ENCODE measurements around the gene TWIST1.

The TWIST1 gene

GRCh38 chr7:19117091-19117869 lies at the start of gene TWIST1:
Gene TWIST1 (minus strand): TSS chr7:19117636. CDS start chr7:19117321, 315 bp downstream.
- DNase-seq, result no peak

DNA sequence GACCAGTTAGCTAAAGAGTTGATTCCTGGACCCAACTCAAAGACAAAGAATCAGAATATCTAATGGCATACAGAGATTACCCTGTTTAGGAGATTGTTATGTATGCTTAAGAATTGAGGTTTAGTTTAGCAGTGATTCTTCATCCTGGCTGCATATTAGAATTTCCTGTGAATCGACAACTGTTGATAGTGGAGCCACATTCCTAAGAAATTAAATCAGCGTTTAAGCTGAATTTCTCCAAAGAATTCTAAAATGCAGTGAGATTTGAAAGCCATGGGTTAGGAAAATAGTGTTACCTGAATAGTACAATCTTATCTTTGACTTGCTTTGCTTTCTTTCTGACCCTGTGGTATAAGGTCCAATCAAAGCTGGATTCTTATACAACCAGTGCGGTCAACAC lies 44.2 kb upstream of the TWIST1 start:
- DNase-seq, result no peak

DNA sequence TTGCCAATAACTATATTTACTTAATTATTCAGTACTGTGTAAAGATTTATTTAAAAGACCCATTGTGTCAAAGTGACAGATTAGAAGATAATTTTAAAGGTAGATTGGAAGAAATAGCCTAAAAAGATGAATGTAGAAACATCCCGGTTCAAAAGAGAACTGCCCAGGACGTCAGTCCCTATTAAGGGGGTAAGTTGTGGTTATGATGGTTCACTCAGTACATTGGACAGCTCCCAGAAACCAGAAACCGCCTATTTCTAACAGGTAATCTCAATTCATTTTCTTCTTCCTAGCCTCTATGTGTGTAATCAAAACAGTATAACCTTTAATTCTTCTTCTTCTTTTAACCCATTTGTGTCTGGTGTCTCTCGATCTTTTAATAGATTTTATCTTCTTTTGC lies 29.3 kb upstream of the TWIST1 start:
- no peak for DNase-seq

DNA sequence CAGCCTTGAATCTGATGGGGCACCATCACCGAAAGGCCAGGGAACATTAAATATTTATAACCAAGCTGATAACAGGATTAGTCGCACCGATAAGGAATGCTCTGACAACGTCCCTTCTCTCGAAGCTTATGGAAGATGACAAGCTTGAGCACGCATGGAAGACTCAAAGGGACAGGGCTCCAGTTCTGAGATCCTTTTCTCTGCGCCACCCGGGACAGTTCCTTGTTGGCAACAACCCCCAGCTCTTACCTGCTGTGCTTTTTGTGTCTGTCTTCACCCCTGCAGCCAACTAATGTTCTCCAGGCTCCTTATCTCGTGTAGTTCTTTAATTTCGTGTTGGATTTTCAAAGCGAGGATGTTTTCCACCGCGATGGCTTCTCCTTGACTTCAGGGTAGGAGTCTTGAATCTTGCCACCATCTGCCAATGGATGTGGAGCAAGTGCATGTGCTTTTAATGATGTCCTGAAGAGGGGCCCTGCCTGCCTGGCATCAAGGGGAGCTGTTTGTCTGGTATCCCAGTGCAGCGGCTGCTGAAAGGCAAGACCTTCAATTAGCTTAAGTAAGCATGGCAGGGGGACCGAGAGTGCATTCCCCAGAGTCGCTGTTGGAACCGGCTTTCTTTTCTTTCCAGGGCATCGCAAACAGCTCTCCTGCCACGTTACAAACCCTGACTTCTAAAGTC lies 28.1 kb upstream of the TWIST1 start:
- no peak for DNase-seq

DNA sequence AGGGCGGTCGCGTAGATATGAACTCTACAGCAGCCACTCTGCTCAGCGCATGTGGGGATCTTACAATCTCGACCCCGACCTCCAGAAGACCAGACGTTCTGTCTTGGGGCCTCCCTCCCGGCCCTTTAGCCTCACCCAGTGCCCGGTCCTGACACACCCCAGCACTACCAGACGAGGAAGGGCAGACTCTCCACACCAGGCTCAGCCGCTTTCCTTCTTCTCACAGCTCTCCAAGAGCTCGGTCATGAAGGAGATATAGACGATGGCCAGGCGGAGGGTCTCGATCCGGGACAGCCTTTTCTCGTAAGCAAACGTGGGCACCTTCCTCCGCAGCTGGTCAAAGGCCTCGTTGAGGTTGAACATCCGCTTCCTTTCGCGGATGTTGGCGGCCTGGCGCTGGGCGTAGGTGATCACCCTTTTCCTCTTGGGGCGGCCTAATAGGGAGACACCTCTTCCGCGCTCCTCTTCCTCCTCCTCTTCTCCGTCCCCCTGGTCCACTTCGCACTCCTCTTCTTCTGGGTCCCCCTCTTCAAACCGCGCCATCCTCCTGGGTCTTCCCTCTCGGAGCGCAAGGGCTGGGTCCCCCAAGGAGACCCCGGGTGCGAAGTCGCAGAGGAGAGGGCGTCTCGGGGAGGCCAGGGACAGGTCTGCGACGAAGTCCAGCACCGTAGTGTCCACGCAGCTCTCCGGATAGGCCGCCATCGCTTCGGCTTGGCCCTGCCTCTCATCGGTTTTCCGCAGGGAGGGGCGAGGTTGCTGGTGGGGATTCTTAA lies 27.4 kb upstream of the TWIST1 start, which contains the start of gene FERD3L:
TSS of gene FERD3L (minus strand) at position 761 of the 773 bp plus-strand sequence. CDS start at position 702, 59 bp downstream.
- DNase-seq, result no peak

- DNase-seq, result no peak
Measured at GRCh38 chr7:19143881-19144574, 26.6 kb upstream of the TWIST1 start.

GRCh38 chr7:19139706-19140327 lies 22.4 kb upstream of the TWIST1 start:
- no peak for DNase-seq

DNA sequence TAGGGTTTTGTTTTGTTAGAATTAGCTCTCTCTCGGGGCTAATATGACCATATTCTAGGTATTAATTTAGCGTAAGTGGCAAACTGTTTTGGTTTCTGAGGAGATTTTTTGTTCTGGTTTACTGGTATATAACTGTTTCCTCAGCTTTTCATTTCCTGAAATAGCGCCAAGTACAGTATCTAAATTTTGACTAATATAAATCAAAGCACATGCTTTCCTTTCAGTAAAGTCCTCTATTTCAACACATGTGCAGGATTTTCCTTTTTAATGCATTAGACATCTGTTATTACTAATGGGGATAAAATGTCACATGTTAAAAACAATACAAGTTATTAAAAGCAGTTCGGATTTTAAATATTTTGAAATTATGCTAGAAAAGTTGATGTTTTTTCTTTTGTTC lies 16.4 kb upstream of the TWIST1 start:
- DNase-seq, result no peak

- no peak for DNase-seq
Measured at GRCh38 chr7:19133390-19133789, 16.0 kb upstream of the TWIST1 start.

DNA sequence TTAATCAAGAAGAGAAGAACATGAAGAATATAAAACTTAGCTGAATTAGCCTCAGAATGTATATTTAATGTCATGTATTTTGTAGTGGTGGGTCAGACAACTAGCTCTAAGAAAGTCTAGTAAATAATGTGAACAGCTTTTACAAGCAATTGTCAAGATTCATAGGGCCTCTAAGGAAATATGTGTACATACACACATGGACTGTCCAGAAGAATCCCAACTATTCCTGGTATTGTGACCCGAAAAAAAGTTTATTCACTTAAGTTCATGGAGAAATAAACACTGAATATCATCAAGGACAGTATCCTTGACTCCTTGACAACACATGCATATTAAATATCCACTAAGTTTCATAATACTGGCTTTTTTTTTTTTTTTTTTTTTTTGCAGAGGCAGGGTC lies 11.4 kb upstream of the TWIST1 start:
- DNase-seq, result no peak

DNA sequence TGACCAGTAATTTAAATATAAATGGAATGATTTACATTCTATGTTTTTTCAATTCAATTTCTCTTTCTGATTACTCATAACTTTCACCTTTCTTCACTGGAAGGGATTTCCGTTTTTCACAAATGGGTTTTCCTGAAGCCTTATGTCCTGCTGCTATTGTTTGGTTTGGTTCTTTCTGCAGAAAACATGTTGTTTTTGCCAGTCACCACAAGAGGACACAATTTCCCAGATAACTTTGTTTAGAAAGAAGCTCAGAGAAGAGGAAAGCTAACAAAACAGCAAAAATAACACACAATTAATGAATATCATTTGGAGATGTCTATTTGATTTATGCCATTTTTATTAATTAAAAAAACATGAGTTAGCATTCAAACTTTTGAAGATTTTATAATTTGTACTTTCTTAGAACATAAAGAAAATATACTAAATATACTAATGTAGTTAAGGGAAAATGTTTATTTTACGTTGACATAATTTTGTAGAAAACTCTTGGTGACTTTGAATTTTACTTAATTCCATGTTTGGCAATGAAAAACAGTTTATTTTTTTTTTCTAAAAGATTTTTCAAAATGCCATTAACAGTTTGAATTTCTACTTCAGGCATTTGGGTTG lies 4.6 kb upstream of the TWIST1 start:
- no peak for DNase-seq

- DNase-seq, result no peak
Measured at GRCh38 chr7:19119870-19120486, 2.5 kb upstream of the TWIST1 start.

DNA sequence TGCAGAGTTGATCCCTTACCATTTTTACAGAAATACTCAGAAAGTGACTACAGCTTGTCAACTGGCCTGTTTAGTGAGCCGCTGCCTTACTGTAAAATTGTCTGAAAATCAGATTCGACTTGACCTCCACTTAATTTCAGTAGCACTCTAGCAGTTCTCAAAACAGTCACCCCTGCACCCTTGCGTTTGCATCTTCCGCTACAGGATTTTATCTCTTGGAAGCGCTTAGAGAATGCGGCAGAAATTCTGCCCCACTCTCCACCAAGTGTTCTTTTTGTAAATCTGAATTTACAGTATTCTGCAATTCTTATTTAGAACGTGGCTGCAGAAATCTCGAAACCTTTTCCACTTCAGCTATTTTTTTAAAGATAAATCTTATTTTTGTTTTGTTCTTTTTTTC lies 1.9 kb upstream of the TWIST1 start:
- DNase-seq, result no peak

DNA sequence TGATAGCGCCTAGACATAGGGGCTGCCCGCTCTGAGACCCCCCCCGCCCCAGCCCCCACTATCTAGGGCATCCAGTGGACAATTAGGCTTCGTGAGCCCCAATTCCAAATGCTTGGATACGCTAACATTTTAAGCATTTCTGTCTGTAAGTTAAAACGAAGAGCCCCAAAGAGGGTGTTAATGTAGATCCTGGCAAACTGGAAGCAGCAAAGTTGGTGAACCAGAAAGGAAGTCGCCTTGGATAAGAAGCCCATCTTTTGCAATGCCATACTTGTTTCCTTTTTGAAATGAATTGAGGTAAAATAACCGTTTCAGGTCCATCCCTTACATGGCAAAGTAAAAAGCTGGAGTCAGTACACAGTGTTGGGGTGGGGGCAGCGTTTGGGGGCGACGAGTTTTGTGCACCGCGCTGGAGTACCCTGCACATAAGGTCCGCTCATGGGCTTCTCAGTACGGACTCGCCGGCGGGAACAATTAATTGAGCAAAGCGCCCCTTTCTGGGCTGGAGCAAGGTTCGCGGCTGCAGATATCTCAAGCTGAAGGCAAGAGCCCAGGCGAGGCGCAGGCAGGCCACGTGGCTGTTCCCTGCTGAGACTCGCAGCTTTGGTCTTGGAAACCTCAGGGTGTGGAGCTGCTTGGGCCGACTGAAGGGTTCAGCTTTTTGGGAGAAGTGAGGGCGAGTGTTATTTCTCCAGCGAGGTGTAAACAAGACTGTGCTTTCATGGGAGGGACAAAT lies 1.4 kb upstream of the TWIST1 start:
- no peak for DNase-seq

GRCh38 chr7:19117870-19118608 lies 603 bp upstream of the TWIST1 start:
- DNase-seq, result no peak

DNA sequence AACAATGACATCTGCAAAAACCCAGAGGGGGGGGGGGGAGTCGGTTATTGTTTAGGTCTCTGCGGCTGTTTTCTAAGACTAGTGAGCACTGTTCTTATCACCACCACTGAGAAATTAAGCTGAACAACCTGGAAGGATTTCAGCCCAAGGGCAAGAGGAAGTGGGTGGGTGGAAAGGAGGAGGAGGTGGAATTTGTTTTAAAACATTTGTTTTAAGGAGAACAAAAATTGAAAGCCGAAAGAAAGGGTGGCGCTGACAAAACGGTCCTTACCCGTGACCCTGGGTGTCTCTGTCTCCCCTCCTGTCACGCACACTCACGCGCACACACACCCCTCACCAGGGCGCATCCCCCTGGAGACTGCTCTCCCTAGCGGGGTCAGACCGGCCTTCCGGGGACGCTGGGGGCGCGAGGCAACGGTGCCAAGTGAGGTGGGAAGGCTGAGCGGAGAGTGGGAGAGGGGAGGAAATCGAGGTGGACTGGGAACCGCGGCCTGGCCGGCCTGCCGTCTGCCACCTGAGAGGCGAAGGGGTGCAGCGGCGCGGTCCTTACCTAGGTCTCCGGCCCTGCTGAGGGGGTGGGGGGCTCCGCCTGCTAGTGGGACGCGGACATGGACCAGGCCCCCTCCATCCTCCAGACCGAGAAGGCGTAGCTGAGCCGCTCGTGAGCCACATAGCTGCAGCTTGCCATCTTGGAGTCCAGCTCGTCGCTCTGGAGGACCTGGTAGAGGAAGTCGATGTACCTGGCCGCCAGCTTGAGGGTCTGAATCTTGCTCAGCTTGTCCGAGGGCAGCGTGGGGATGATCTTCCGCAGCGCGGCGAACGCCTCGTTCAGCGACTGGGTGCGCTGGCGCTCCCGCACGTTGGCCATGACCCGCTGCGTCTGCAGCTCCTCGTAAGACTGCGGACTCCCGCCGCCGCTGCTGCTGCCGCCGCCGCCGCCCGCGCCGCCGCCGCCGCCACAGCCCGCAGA lies 1.0 kb downstream of the TWIST1 start:
- DNase-seq, result no peak

DNA sequence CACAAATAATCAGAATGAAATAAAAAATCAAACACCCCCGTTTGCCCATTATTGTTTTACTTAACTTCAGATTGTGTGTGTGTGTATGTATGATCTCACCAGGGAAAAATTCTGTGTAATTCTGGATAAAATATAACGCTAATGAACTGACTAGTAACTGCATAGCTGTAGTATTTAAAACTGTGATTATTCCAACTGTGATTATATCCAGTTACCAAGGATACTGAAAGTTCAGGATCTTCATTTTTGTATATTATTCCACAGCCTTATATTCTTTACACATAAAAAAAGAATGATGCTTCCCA lies 2.9 kb downstream of the TWIST1 start:
- no peak for DNase-seq

- DNase-seq, result no peak
Measured at GRCh38 chr7:19113855-19114550, 3.4 kb downstream of the TWIST1 start.

- DNase-seq, result no peak
Measured at GRCh38 chr7:19113002-19113350, 4.5 kb downstream of the TWIST1 start.

All from activated gamma-delta T cell treated with Interleukin-2 at 50 U/mL for 16 hours (primary cell).